ENCODE data around the gene ZNF787. TPM values are rescaled to one million over a fixed set of nuclear protein-coding genes. Genes with fewer than 3 reads are reported as not detected.

Gene ZNF787
- polyA plus RNA-seq, 3 donors: 1.2 to 16.2 (median 1.8) TPM

- H3K27me3 Mint-ChIP-seq (ENCODE audit: low read depth in 3 of 3): peaks cover 0 to 2% (median 0%) of the 10 kb centered on the region in 3 donors
- no peaks in the 10 kb centered on the region for H3K9me3 ChIP-seq (replicated peaks in 1 of 2; ENCODE audit: control insufficient read depth in 1 of 2, insufficient read depth in 1 of 2, low read length in 2 of 2)
- H3K27ac ChIP-seq (ENCODE audit: low read depth in 1 of 2, low read length in 2 of 2): no peak overlapping the region
- no peaks in the 10 kb centered on the region for H3K79me2 ChIP-seq (ENCODE audit: insufficient read depth, low read length)
- WGBS (ENCODE audit: insufficient coverage): 97% methylated on average over 9 of the region's 15 CpGs
- H3K4me1 Mint-ChIP-seq: peaks cover 5% of the 10 kb centered on the region
- intact Hi-C loops (cut with micrococcal nuclease): no loop called here
- H3K4me1 ChIP-seq (ENCODE audit: control insufficient read depth in 1 of 2, insufficient read depth in 2 of 2, low read length in 2 of 2): no peaks in the 10 kb centered on the region
- H3K4me2 ChIP-seq (replicated peaks; ENCODE audit: extremely low read depth, low read length, poor library complexity, severe bottlenecking): no peak overlapping the region
- H3K36me3 ChIP-seq (replicated peaks in 1 of 2; ENCODE audit: control insufficient read depth in 1 of 2, insufficient read depth in 2 of 2, low read length in 2 of 2): peaks cover 4 to 10% of the 10 kb centered on the region in 2 donors
- H3K27me3 ChIP-seq (ENCODE audit: control insufficient read depth in 2 of 2, insufficient read depth in 2 of 2, low read length in 2 of 2): no peaks in the 10 kb centered on the region
- peaks cover 0 to 3% (median 2%) of the 10 kb centered on the region in 7 donors for H3K9me3 Mint-ChIP-seq
- H4K20me1 ChIP-seq (ENCODE audit: insufficient read depth, low read length): no peaks in the 10 kb centered on the region
- TF ChIP-seq, protein P1, sequence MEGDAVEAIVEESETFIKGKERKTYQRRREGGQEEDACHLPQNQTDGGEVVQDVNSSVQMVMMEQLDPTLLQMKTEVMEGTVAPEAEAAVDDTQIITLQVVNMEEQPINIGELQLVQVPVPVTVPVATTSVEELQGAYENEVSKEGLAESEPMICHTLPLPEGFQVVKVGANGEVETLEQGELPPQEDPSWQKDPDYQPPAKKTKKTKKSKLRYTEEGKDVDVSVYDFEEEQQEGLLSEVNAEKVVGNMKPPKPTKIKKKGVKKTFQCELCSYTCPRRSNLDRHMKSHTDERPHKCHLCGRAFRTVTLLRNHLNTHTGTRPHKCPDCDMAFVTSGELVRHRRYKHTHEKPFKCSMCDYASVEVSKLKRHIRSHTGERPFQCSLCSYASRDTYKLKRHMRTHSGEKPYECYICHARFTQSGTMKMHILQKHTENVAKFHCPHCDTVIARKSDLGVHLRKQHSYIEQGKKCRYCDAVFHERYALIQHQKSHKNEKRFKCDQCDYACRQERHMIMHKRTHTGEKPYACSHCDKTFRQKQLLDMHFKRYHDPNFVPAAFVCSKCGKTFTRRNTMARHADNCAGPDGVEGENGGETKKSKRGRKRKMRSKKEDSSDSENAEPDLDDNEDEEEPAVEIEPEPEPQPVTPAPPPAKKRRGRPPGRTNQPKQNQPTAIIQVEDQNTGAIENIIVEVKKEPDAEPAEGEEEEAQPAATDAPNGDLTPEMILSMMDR (IDR thresholded peaks at IDR 0.05): no peak
- H3K36me3 Mint-ChIP-seq: peaks cover 17 to 34% of the 10 kb centered on the region in 2 donors
- H3K4me3 Mint-ChIP-seq: no peak overlapping the region
- no peak overlapping the region for H3K4me3 ChIP-seq (replicated peaks in 1 of 3; ENCODE audit: low read depth in 2 of 3, low read length in 3 of 3)
- DNase-seq: no peak
- H3K27ac Mint-ChIP-seq: peak overlapping the region in 2 of 7 donors; percentile 14 to 69
- no peak overlapping the region for H3K9ac ChIP-seq (ENCODE audit: insufficient read depth, low read length, poor library complexity, severe bottlenecking)
- no peak overlapping the region for H2AFZ ChIP-seq (ENCODE audit: insufficient read depth, low read depth, low read length, poor library complexity, severe bottlenecking)
Measured at GRCh38 chr19:56148096-56148495, 27.0 kb upstream of the ZNF787 start.

- H3K27ac Mint-ChIP-seq: no peak overlapping the region
- peaks cover 2% of the 10 kb centered on the region for H3K79me2 ChIP-seq (ENCODE audit: insufficient read depth, low read length)
Measured at GRCh38 chr19:56147307-56147706, 26.2 kb upstream of the ZNF787 start.

More at GRCh38 chr19:56147307-56147706, 26.2 kb upstream of the ZNF787 start:
- H3K4me3 ChIP-seq (replicated peaks in 1 of 3; ENCODE audit: low read depth in 2 of 3, low read length in 3 of 3): no peak overlapping the region
- intact Hi-C loops (cut with micrococcal nuclease): no loop called here
- no peak overlapping the region for H2AFZ ChIP-seq (ENCODE audit: insufficient read depth, low read depth, low read length, poor library complexity, severe bottlenecking)
- 98% methylated on average over 19 of the region's 22 CpGs for WGBS (ENCODE audit: insufficient coverage)
- H3K4me1 ChIP-seq (ENCODE audit: control insufficient read depth in 1 of 2, insufficient read depth in 2 of 2, low read length in 2 of 2): no peaks in the 10 kb centered on the region
- peaks cover 4 to 10% of the 10 kb centered on the region in 2 donors for H3K36me3 ChIP-seq (replicated peaks in 1 of 2; ENCODE audit: control insufficient read depth in 1 of 2, insufficient read depth in 2 of 2, low read length in 2 of 2)
- no peak overlapping the region for H3K4me2 ChIP-seq (replicated peaks; ENCODE audit: extremely low read depth, low read length, poor library complexity, severe bottlenecking)
- no peaks in the 10 kb centered on the region for H4K20me1 ChIP-seq (ENCODE audit: insufficient read depth, low read length)
- H3K27ac ChIP-seq (ENCODE audit: low read depth in 1 of 2, low read length in 2 of 2): no peak overlapping the region
- H3K4me3 Mint-ChIP-seq: no peak overlapping the region
- H3K9me3 ChIP-seq (replicated peaks in 1 of 2; ENCODE audit: control insufficient read depth in 1 of 2, insufficient read depth in 1 of 2, low read length in 2 of 2): no peaks in the 10 kb centered on the region
- no peaks in the 10 kb centered on the region for H3K27me3 ChIP-seq (ENCODE audit: control insufficient read depth in 2 of 2, insufficient read depth in 2 of 2, low read length in 2 of 2)
- no peak for DNase-seq
- H3K27me3 Mint-ChIP-seq (ENCODE audit: low read depth in 3 of 3): peaks cover 0 to 2% (median 0%) of the 10 kb centered on the region in 3 donors
- TF ChIP-seq, protein P1 (IDR thresholded peaks at IDR 0.05): no peak
- H3K9me3 Mint-ChIP-seq: peaks cover 0 to 3% (median 2%) of the 10 kb centered on the region in 7 donors
- H3K36me3 Mint-ChIP-seq: peaks cover 14 to 34% of the 10 kb centered on the region in 2 donors
- peaks cover 7% of the 10 kb centered on the region for H3K4me1 Mint-ChIP-seq
- no peak overlapping the region for H3K9ac ChIP-seq (ENCODE audit: insufficient read depth, low read length, poor library complexity, severe bottlenecking)

All from CD14-positive monocyte (primary cell).